ENCODE results near the gene THYN1.

Gene THYN1

GRCh38 chr11:134224710-134225664, 28.2 kb downstream of the THYN1 start:
- DNase-seq (ENCODE audit: low read depth in 1 of 2, low spot score in 1 of 2), result peak; percentile 38 to 41

GRCh38 chr11:134223836-134224709, 29.1 kb downstream of the THYN1 start, which contains the start of the genes NCAPD3 and VPS26B:
NCAPD3 (minus strand) TSS chr11:134223967; CDS start chr11:134223926, 41 bp downstream.
VPS26B (plus strand) TSS chr11:134224671; CDS start chr11:134225123, 452 bp downstream.
- DNase-seq (ENCODE audit: low read depth in 1 of 2, low spot score in 1 of 2), result peak; percentile 92 to 93

- no peak for DNase-seq (ENCODE audit: low read depth in 1 of 2, low spot score in 1 of 2)
Measured at GRCh38 chr11:134223121-134223520, 30.0 kb downstream of the THYN1 start.

- DNase-seq (ENCODE audit: low read depth in 1 of 2, low spot score in 1 of 2), result no peak
Measured at GRCh38 chr11:134216816-134217215, 36.3 kb downstream of the THYN1 start.

GRCh38 chr11:134215836-134216235, 37.3 kb downstream of the THYN1 start:
- DNase-seq (ENCODE audit: low read depth in 1 of 2, low spot score in 1 of 2), result no peak

- peak; percentile 39 to 45 for DNase-seq (ENCODE audit: low read depth in 1 of 2, low spot score in 1 of 2)
Measured at GRCh38 chr11:134207538-134208239, 45.5 kb downstream of the THYN1 start.

- no peak for DNase-seq (ENCODE audit: low read depth in 1 of 2, low spot score in 1 of 2)
Measured at GRCh38 chr11:134206185-134206584, 47.0 kb downstream of the THYN1 start.

- DNase-seq (ENCODE audit: low read depth in 1 of 2, low spot score in 1 of 2), result no peak
Measured at GRCh38 chr11:134205729-134206128, 47.4 kb downstream of the THYN1 start.

GRCh38 chr11:134202661-134203060, 50.5 kb downstream of the THYN1 start:
- no peak for DNase-seq (ENCODE audit: low read depth in 1 of 2, low spot score in 1 of 2)

GRCh38 chr11:134200688-134201087, 52.5 kb downstream of the THYN1 start:
- no peak for DNase-seq (ENCODE audit: low read depth in 1 of 2, low spot score in 1 of 2)

GRCh38 chr11:134199531-134199930, 53.6 kb downstream of the THYN1 start:
- DNase-seq (ENCODE audit: low read depth in 1 of 2, low spot score in 1 of 2), result no peak
